HG02759 (cell line): ENCODE measurements around the gene ZNF503.

ENCODE experiments used
- ATAC-seq: cut with Tn5 transposase; IDR thresholded peaks from one replicate; pipeline ENCODE4 v1.9.1; 2021; ENCODE audit warnings: mild to moderate bottlenecking, moderate library complexity; ENCODE audit not compliant: unreplicated experiment

ZNF503 gene

GRCh38 chr10:75401569-75402485 is at the start of gene ZNF503:
ZNF503 (minus strand) TSS chr10:75401764; CDS start chr10:75401419, 345 bp downstream.
- ATAC-seq: peak; percentile 62

GRCh38 chr10:75450644-75451640 is 49.4 kb upstream of the ZNF503 start:
- ATAC-seq: no peak

DNA sequence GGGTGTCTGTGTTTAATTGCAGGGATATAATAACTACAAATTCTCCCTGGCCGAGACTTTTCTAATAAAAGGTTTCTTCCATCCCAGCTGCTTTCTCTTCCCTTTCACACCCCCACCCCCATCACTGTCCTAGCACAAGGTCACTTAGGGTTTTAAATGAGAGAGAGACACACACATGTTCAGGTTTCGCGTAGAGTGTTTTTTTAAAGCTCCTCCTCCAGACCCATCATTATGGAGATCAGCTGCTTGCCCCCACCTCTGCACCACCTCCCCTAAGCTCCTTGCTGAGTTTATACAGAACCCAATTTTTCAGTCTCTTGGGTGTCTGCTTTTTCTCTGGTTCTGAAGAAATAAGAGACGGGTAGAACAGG is 48.5 kb upstream of the ZNF503 start:
- ATAC-seq: no peak

- no peak for ATAC-seq
These were observed 48.0 kb upstream of the ZNF503 start for GRCh38 chr10:75449382-75450074.

DNA sequence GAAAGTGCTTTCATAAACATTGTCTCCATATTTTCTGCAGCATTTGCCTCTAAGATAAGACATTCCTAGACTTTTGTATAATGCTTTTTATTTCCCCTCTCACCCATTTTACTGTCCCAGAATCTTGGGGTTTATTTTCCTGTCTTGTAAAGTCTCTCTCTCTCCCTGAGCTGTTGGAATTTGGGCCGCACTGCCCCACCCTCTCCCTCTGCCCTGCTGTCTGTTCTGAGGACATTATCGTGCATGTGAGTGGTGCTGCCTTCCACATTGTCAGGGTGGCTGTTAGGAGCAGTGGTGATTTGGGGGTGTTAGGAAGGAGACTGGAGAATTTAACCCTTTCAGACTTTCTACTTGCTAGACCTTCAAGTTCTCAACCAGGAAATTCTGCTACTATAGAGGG is 46.6 kb upstream of the ZNF503 start:
- ATAC-seq: no peak

- ATAC-seq: no peak
These were observed 44.9 kb upstream of the ZNF503 start for GRCh38 chr10:75446508-75446907.

DNA sequence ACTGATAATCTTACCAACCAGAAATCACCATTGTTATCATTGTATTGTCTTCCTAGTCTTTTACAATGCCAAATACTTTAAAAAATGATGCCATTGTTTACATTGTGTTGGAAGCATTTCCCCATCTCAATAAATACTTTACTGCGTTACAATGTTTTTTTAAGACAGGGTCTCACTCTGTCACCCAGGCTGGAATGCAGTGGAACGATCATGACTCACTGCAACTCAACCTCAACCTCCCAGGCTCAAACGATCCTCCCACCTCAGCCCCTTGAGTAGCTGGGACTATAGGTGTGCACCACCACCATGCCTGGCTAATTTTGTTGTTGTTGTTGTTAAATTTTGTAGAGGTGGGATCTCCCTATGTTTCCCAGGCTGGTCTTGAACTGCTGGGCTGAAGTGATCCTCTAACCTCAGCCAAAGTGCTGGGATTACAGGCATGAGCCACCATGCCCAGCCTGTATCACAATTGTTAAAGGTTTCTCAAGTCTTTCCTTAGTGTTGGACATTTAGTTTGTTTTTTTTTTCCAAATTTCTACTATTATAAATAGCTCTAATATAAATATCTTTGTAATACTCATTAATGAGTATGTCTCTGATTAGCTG is 43.3 kb upstream of the ZNF503 start:
- ATAC-seq: no peak

DNA sequence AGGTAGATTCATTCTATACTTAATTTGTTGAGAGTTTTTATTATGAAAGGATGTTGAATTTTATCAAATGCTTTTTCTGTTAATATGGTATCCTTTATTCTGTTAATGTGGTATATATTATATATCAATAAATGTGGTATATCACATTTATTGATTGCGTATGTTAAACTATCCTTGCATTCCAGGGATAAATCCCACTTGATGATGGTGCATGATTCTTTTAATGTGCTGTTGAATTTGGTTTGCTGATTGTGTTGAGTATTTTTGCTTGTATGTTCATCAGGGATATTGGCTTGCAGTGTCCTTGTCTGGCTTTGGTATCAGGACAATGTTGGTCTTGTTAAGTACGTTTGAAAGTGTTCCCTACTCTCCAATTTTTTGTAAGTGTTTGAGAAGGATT is 41.8 kb upstream of the ZNF503 start:
- no peak for ATAC-seq

GRCh38 chr10:75441682-75442081 is 40.1 kb upstream of the ZNF503 start:
- no peak for ATAC-seq

- no peak for ATAC-seq
These were observed 39.6 kb upstream of the ZNF503 start for GRCh38 chr10:75441196-75441595.

DNA sequence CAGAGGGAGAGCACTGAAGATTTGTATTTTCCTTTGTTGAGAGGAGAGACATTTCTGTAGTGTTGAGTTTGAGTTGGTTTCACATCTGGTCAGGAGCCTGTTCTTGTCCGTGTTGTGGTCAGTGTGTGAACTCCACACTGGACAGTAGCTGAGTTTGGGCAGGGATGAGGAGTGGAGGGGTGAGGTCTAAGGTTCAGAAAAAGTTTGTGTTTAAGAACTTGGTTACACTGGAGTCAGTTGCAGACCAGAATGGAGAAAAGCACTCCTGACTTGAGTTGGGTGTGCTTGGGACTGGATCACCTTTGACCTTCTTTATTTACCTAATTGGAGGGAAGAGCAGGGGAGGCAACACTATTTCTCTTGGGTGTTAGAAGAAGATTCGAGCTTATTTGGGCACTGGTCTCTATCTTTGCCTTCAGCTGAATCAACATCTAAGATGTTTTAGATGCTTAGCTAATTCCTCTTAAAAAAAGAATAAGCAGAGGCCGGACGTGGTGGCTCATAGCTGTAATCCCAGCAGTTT is 38.8 kb upstream of the ZNF503 start:
- no peak for ATAC-seq

- ATAC-seq: no peak
These were observed 38.2 kb upstream of the ZNF503 start for GRCh38 chr10:75439811-75440210.

DNA sequence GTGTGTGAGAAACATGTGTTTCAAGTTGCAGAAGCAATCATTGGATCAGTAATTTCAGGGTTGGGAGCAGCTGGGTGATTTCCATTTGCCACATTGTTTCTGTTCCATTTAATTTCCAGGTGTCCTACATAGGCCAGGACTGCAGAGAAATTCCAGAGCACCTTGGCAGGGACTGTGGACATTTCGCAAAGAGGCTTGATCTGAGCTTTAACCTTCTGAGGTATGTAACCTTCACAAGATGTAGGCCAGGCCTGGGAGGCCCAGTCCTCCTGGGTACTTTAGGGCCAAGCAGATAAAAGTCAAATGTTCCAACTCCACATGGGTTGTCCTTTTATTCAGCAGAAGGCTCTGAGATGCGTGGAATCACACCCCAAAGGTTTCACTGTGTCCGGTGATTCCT is 36.7 kb upstream of the ZNF503 start:
- ATAC-seq: no peak

DNA sequence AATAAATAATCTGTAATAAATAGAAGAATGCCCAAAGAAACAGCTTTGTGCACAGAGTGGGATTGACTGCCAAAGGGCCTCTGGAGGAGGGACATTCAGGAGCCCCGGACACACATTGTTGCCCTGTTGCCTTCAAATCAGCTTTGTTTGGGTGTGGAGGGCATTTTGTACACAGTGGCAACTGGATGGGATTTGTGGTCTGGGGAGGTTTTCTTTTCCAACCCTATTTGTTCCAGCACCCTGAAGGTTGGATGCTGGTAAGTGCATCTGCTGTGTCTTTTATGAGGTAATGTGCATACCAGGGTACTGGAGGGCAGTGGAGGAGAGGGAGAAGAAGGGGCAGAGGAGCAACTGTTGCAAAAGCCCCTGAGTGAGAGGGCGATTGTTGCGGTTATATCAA is 36.1 kb upstream of the ZNF503 start:
- ATAC-seq: no peak

GRCh38 chr10:75436896-75437295 is 35.3 kb upstream of the ZNF503 start:
- no peak for ATAC-seq

- ATAC-seq: no peak
These were observed 33.7 kb upstream of the ZNF503 start for GRCh38 chr10:75435291-75435690.

DNA sequence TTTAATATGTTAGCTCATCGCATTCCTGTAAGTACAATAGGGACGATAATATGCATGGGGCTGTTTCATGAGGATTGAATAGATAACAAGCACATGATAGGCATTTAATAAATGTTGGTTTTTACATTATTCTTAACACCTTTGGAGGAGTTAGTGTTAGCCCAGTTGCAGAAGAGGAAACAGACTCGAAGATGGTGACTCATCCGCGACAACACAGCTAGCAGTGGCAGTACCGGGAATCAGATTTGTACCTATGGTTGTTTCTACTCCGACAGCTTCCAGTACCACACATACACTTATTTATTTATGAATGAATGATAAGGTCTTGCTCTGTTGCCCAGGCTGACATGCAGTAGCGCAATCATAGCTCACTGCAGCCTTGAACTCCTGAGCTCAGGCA is 32.7 kb upstream of the ZNF503 start:
- ATAC-seq: no peak

DNA sequence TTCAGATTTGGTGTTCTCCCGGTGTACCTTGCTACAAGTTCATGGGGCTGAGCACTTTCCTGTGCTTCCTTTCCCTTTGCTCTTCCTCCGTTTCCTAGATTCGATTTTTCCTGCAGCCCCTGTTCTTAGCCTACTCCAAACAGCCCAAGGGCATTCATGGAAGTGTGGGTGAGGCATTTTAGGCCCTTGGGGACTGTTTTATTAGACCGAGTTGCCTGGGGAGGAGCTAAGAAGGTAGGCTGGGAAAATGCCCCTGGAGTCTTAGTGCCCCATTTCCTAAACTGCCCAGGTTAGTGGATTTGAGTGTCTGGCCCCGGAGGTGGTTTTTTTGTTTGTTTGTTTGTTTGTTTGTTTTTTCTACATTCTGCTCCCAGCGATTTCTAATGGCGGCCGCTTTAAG is 31.7 kb upstream of the ZNF503 start:
- ATAC-seq: no peak

DNA sequence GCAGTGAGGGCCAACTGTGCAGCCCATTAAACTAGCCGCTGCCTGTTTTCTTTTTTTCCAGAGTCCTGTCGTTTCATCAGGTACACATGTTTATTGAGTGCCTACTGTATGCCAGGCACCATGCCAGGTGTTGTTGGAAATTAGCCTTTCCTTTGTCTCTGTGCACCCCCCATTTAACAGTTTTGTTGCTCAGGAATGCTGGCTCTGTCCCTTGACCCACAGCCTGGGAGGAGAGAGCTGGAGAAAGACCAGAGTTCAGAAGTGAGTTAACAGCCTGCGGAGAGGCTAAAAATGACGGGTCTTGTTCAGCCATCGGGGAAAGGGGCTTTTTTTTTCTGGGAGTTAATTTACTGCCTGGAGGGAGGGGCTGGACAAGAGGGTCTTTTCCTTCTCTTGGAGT is 31.2 kb upstream of the ZNF503 start:
- no peak for ATAC-seq

DNA sequence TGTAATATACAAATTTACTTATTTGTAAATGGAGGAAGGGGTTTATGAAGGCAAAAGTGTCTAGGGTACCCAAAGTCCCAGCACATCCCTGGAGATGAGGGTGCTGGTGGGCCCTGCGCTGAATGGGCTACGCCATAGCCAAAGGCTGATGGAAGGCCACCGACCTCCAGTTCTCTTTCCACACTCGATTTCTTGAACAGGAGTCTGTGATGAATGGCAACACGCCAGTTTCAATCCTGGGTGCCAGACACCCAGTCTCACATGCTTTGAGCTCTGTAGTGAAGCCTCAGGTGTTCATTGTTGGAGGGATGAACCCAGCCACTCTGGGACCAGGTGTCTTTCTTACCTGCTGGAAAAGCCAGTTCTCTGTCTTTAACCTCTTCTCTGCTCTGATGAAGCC is 30.6 kb upstream of the ZNF503 start:
- ATAC-seq: no peak
